ENCODE data around the gene DNAJA3.

GRCh38 chr16:4454623-4455022, 29.0 kb downstream of the DNAJA3 start:
- TF ChIP-seq POLR2A (IDR thresholded peaks at IDR 0.05; ENCODE audit: low read depth) (no peak), POLR2AphosphoS5 (IDR thresholded peaks at IDR 0.05) (no peak)
- TF ChIP-seq, protein P1, sequence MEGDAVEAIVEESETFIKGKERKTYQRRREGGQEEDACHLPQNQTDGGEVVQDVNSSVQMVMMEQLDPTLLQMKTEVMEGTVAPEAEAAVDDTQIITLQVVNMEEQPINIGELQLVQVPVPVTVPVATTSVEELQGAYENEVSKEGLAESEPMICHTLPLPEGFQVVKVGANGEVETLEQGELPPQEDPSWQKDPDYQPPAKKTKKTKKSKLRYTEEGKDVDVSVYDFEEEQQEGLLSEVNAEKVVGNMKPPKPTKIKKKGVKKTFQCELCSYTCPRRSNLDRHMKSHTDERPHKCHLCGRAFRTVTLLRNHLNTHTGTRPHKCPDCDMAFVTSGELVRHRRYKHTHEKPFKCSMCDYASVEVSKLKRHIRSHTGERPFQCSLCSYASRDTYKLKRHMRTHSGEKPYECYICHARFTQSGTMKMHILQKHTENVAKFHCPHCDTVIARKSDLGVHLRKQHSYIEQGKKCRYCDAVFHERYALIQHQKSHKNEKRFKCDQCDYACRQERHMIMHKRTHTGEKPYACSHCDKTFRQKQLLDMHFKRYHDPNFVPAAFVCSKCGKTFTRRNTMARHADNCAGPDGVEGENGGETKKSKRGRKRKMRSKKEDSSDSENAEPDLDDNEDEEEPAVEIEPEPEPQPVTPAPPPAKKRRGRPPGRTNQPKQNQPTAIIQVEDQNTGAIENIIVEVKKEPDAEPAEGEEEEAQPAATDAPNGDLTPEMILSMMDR (IDR thresholded peaks at IDR 0.05): no peak
